Endothelial cell of umbilical vein (primary cell): ENCODE results near the gene CSGALNACT2. TPM values are rescaled to one million over a fixed set of nuclear protein-coding genes. Genes with fewer than 3 reads are reported as not detected.

ENCODE experiments used
- BruUV-seq: library from RNA; stranded (reverse); fragments of 400-500 nt; replicated peaks from 2 replicates; lab custom pipeline; 2021; lab: Mats Ljungman, UMichigan
- CTCF ChIA-PET: fragments of 300-600, 350-600 bp; sonication (Branson Sonifier 250); formaldehyde crosslinking; loops from one replicate; lab custom pipeline; 2021; ENCODE audit warnings: antibody characterized with exemption, inconsistent platforms; lab: Charles Lee
- POLR2A ChIA-PET: fragments of 300-600, 350-600 bp; sonication (Branson Sonifier 250); formaldehyde crosslinking; loops from one replicate; lab custom pipeline; 2021; ENCODE audit warnings: antibody characterized with exemption, inconsistent platforms; lab: Charles Lee
- DNase-seq: peaks from one replicate; pipeline ENCODE4 v3.0.0-alpha.2; 2011; ENCODE audit warnings: low read depth, low spot score
- FAIRE-seq: peaks from 2 replicates; lab custom pipeline; 2011; peaks lifted over from hg19 to GRCh38; lab: Jason Lieb, UNC
- H2AFZ ChIP-seq: 2 replicates; pipeline ENCODE4 v1.6.0; 2012; ENCODE audit warnings: low read depth, low read length, control low read depth, inconsistent platforms
- H3K27ac ChIP-seq: 2 replicates; pipeline ENCODE4 v1.5.1; 2011; ENCODE audit warnings: low read depth, mild to moderate bottlenecking, control low read depth, low read length, moderate library complexity; ENCODE audit not compliant: insufficient read depth
- H3K27me3 ChIP-seq, 2 experiments: 2 replicates each; pipeline versions ENCODE4 v1.6.0 to v1.6.1; 2011; ENCODE audit warnings: low read length in 2 of 2, mixed read lengths in 1 of 2; ENCODE audit not compliant: control insufficient read depth in 2 of 2, insufficient read depth in 2 of 2
- H3K36me3 ChIP-seq, 2 experiments: 2 replicates in 1 of 2; 3 replicates in 1 of 2; pipeline ENCODE4 v1.5.1; 2011; ENCODE audit warnings: low read length in 2 of 2, mild to moderate bottlenecking in 1 of 2, moderate library complexity in 1 of 2; ENCODE audit not compliant: control insufficient read depth in 2 of 2, insufficient read depth in 2 of 2; ENCODE audit errors: extremely low read depth in 1 of 2
- H3K4me1 ChIP-seq: 3 replicates; pipeline ENCODE4 v1.5.1; 2011; ENCODE audit warnings: mild to moderate bottlenecking, low read length; ENCODE audit not compliant: control insufficient read depth, insufficient read depth; ENCODE audit errors: extremely low read depth
- H3K4me2 ChIP-seq: 2 replicates; pipeline ENCODE4 v1.6.1; 2011; ENCODE audit warnings: low read length, control low read depth, mixed read lengths; ENCODE audit not compliant: insufficient read depth
- H3K4me3 ChIP-seq, 3 experiments: fragments of 200-600 bp in 1 of 3; sonication (generic), shearing (Covaris generic) in 1 of 3; replicated peaks in 1 of 3; 2 replicates each; pipeline ENCODE4 v1.5.1; 2011 to 2016; ENCODE audit warnings: control low read depth in 3 of 3, low read length in 3 of 3, mild to moderate bottlenecking in 2 of 3, inconsistent platforms in 1 of 3, low read depth in 1 of 3, moderate library complexity in 1 of 3; ENCODE audit not compliant: insufficient read depth in 1 of 3
- H3K79me2 ChIP-seq: 2 replicates; pipeline ENCODE4 v1.6.0; 2012; ENCODE audit warnings: low read length, inconsistent platforms; ENCODE audit not compliant: control insufficient read depth, insufficient read depth
- H3K9ac ChIP-seq: replicated peaks from 2 replicates; pipeline ENCODE3; 2011; ENCODE audit warnings: low read length, control low read depth; ENCODE audit not compliant: insufficient read depth; ENCODE audit errors: extremely low read depth
- H3K9me1 ChIP-seq: replicated peaks from 3 replicates; pipeline ENCODE4 v1.6.0; 2011; ENCODE audit warnings: mild to moderate bottlenecking, low read length; ENCODE audit not compliant: control insufficient read depth, insufficient read depth; ENCODE audit errors: extremely low read depth
- H3K9me3 ChIP-seq: replicated peaks from 2 replicates; pipeline ENCODE4 v1.5.1; 2012; ENCODE audit warnings: low read length, inconsistent platforms; ENCODE audit not compliant: control insufficient read depth, insufficient read depth
- H4K20me1 ChIP-seq: replicated peaks from 2 replicates; pipeline ENCODE3; 2011; ENCODE audit warnings: mild to moderate bottlenecking, low read length; ENCODE audit not compliant: control insufficient read depth, insufficient read depth; ENCODE audit errors: extremely low read depth
- EZH2 ChIP-seq: IDR thresholded peaks from 2 replicates; pipeline ENCODE4 v1.6.1; 2012; ENCODE audit warnings: borderline replicate concordance, low read depth, mild to moderate bottlenecking, moderate library complexity, low read length, inconsistent platforms; ENCODE audit not compliant: severe bottlenecking
- FOS ChIP-seq: IDR thresholded peaks from 2 replicates; pipeline ENCODE4 v1.6.1; 2011; ENCODE audit warnings: mild to moderate bottlenecking, low read length, moderate library complexity, borderline replicate concordance; ENCODE audit not compliant: insufficient read depth
- GATA2 ChIP-seq: IDR thresholded peaks from 2 replicates; pipeline ENCODE4 v1.7.0; 2011; ENCODE audit warnings: low read depth, mild to moderate bottlenecking, moderate library complexity, mixed read lengths, low read length; ENCODE audit not compliant: insufficient read length, insufficient read depth
- JUN ChIP-seq: IDR thresholded peaks from 2 replicates; pipeline ENCODE4 v1.6.1; 2011; ENCODE audit warnings: borderline replicate concordance, low read depth; ENCODE audit not compliant: insufficient read length, insufficient read depth
- MYC ChIP-seq: IDR thresholded peaks from one replicate; pipeline ENCODE4 v1.6.1; 2011; ENCODE audit warnings: mild to moderate bottlenecking, low read depth, low read length
- POLR2A ChIP-seq: IDR thresholded peaks from 2 replicates; pipeline ENCODE4 v1.6.1; 2012; ENCODE audit warnings: low read depth, mild to moderate bottlenecking, control low read depth, low read length
- POLR2AphosphoS5 ChIP-seq: IDR thresholded peaks from 2 replicates; pipeline ENCODE4 v1.6.1; 2012; ENCODE audit warnings: low read depth, mild to moderate bottlenecking, control low read depth, low read length, moderate library complexity; ENCODE audit not compliant: insufficient read depth
- dilution Hi-C: fragments of 300-500 bp; cut with MboI; formaldehyde crosslinking; loops from one replicate; pipeline ENCODE4 v1.15.0; 2019; ENCODE audit warnings: low sequenced_read_pairs; ENCODE audit not compliant: extremely low pct_ligation_motif_present
- intact Hi-C: fragments of 100-400 bp; cut with micrococcal nuclease; formaldehyde crosslinking; loops from one replicate; pipeline ENCODE4 v1.10.0; 2022
- polyA plus RNA-seq, 4 experiments: library from polyadenylated mRNA; depleted of rRNA in 3 of 4; stranded (reverse) in 3 of 4; unstranded in 1 of 4; fragments of >200 nt; gene quantifications; 2 replicates each; pipeline versions ENCODE4 v1.2.1 to v1.2.3, GENCODE V29; 2011 to 2012; ENCODE audit warnings: missing spikeins in 1 of 4
- total RNA-seq: library from RNA; stranded (reverse); gene quantifications from 2 replicates; pipeline ENCODE4 v1.2.3, GENCODE V29; 2021
- TF ChIP-seq, protein P1 (sequence below), 2 donors: IDR thresholded peaks; 1 replicate in 1 of 2; 2 replicates in 1 of 2; pipeline ENCODE4 v1.5.1; 2011; ENCODE audit warnings: low read length in 2 of 2, mild to moderate bottlenecking in 2 of 2, moderate library complexity in 2 of 2, control low read depth in 1 of 2, inconsistent platforms in 1 of 2, low read depth in 1 of 2; ENCODE audit not compliant: insufficient read depth in 1 of 2; ENCODE audit errors: extremely low read depth in 1 of 2
- TF ChIP-seq, protein P2 (sequence below): IDR thresholded peaks from 2 replicates; pipeline ENCODE4 v1.6.1; 2011; ENCODE audit not compliant: insufficient read depth, insufficient read length

The CSGALNACT2 gene
- total and polyA plus RNA-seq, 2 donors (not counting 3 experiments of a cell fraction or from before 2014, with no cell fraction given) = 9.7 to 17.7 TPM

DNA sequence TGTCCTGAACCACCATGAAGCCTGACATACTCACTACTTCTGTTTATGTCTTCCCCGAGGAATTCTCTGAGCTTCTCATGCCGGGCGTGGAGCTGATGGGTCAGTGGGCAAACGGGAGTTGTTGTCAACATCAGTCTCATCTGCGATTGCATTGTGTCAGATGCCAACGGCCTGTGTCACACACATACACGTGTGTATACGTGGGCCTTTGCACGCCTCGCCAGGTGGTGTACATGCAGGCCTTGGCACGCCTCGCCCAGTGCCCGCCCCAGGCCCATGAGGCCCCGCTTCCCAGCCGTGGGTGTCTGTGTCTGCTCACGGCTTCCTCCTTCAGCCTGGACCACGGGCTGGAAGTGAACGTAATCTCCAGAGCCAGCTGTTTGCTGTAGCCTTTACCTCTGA, 7.5 kb upstream of the CSGALNACT2 start:
- Histone ChIP-seq H3K36me3 (no peaks in the 10 kb centered on the region), H3K27ac (no peak overlapping the region), H3K4me3 (no peak overlapping the region), H3K4me2 (no peak overlapping the region), H4K20me1 (no peaks in the 10 kb centered on the region), H3K4me1 (peaks cover 6% of the 10 kb centered on the region), H3K9ac (no peak overlapping the region), H3K9me3 (no peaks in the 10 kb centered on the region), H3K27me3 (peaks cover 8 to 16% of the 10 kb centered on the region in 2 experiments), H2AFZ (no peak overlapping the region), H3K79me2 (no peaks in the 10 kb centered on the region), H3K9me1 (no peaks in the 10 kb centered on the region)
- intact Hi-C loops (no loop called here), dilution Hi-C loops (no loop called here)
- DNase-seq (no peak), FAIRE-seq (no peak)
- no peak for TF ChIP-seq GATA2
- TF ChIP-seq POLR2AphosphoS5 = no peak
- TF ChIP-seq MYC = no peak
- no peak for TF ChIP-seq FOS
- TF ChIP-seq, protein P1, sequence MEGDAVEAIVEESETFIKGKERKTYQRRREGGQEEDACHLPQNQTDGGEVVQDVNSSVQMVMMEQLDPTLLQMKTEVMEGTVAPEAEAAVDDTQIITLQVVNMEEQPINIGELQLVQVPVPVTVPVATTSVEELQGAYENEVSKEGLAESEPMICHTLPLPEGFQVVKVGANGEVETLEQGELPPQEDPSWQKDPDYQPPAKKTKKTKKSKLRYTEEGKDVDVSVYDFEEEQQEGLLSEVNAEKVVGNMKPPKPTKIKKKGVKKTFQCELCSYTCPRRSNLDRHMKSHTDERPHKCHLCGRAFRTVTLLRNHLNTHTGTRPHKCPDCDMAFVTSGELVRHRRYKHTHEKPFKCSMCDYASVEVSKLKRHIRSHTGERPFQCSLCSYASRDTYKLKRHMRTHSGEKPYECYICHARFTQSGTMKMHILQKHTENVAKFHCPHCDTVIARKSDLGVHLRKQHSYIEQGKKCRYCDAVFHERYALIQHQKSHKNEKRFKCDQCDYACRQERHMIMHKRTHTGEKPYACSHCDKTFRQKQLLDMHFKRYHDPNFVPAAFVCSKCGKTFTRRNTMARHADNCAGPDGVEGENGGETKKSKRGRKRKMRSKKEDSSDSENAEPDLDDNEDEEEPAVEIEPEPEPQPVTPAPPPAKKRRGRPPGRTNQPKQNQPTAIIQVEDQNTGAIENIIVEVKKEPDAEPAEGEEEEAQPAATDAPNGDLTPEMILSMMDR (IDR thresholded peaks at IDR 0.05; ENCODE audit: extremely low read depth in 1 of 2, insufficient read depth in 1 of 2, low read depth in 1 of 2, low read length in 2 of 2) = no peak
- TF ChIP-seq POLR2A = no peak
- no peak for TF ChIP-seq EZH2
- TF ChIP-seq, protein P2, sequence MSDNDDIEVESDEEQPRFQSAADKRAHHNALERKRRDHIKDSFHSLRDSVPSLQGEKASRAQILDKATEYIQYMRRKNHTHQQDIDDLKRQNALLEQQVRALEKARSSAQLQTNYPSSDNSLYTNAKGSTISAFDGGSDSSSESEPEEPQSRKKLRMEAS = no peak
- no peak for TF ChIP-seq JUN
- POLR2A ChIA-PET = no interaction called here
- no TSS peak for BruUV-seq
- CTCF ChIA-PET = no interaction called here
